Caco-2 (cell line): Measurements from ENCODE around the gene MOB2. TPM values are rescaled to one million over a fixed set of nuclear protein-coding genes. Genes with fewer than 3 reads are reported as not detected.

Experiments
- BruUV-seq: library from RNA; stranded (reverse); fragments of 400-500 nt; replicated peaks from 2 replicates; lab custom pipeline; 2021; lab: Mats Ljungman, UMichigan
- CTCF ChIA-PET: fragments of 300-600 bp; sonication (Branson Sonifier 250); formaldehyde crosslinking; loops from one replicate; lab custom pipeline; 2022; ENCODE audit warnings: antibody characterized with exemption; lab: Charles Lee
- POLR2A ChIA-PET: fragments of 300-600 bp; sonication (Branson Sonifier 250); formaldehyde crosslinking; loops from one replicate; lab custom pipeline; 2022; ENCODE audit warnings: antibody characterized with exemption; lab: Charles Lee
- DNase-seq, 2 experiments: peaks; one replicate each; pipeline versions ENCODE4 v3.0.0 to v3.0.0-alpha.2; 2020 to 2022
- H3K27me3 ChIP-seq: replicated peaks from 2 replicates; pipeline ENCODE4 v1.6.0; 2011; ENCODE audit warnings: low read length; ENCODE audit not compliant: control insufficient read depth, insufficient read depth
- H3K36me3 ChIP-seq: 2 replicates; pipeline ENCODE4 v1.5.1; 2011; ENCODE audit warnings: low read length; ENCODE audit not compliant: control insufficient read depth, insufficient read depth
- H3K4me1 ChIP-seq: fragments of 250-450 bp; sonication (Bioruptor Pico); 2 replicates; pipeline ENCODE4 v1.5.1; 2020; ENCODE audit warnings: mild to moderate bottlenecking
- H3K4me3 ChIP-seq: 2 replicates; pipeline ENCODE4 v1.5.1; 2011; ENCODE audit warnings: low read depth, mild to moderate bottlenecking, control low read depth, low read length
- H3K9me3 ChIP-seq: fragments of 250-450 bp; sonication (Bioruptor Pico); 2 replicates; pipeline ENCODE4 v1.5.1; 2020; ENCODE audit warnings: mild to moderate bottlenecking, moderate library complexity
- H3K27ac Mint-ChIP-seq: one replicate; pipeline ENCODE4 v1.8.0; 2022; ENCODE audit warnings: mixed read lengths; ENCODE audit not compliant: unreplicated experiment
- H3K27me3 Mint-ChIP-seq: one replicate; pipeline ENCODE4 v1.8.0; 2022; ENCODE audit warnings: mixed read lengths; ENCODE audit not compliant: insufficient read depth, unreplicated experiment
- H3K36me3 Mint-ChIP-seq: one replicate; pipeline ENCODE4 v1.8.0; 2022; ENCODE audit warnings: mild to moderate bottlenecking, mixed read lengths; ENCODE audit not compliant: insufficient read depth, unreplicated experiment
- H3K4me1 Mint-ChIP-seq: one replicate; pipeline ENCODE4 v1.8.0; 2022; ENCODE audit warnings: low read depth, mixed read lengths; ENCODE audit not compliant: unreplicated experiment
- H3K4me3 Mint-ChIP-seq: one replicate; pipeline ENCODE4 v1.8.0; 2022; ENCODE audit warnings: mild to moderate bottlenecking, moderate library complexity, mixed read lengths; ENCODE audit not compliant: unreplicated experiment
- H3K9me3 Mint-ChIP-seq: one replicate; pipeline ENCODE4 v1.8.0; 2022; ENCODE audit warnings: mixed read lengths; ENCODE audit not compliant: unreplicated experiment
- CTCF ChIP-seq, 2 experiments: fragments of 200-600 bp in 1 of 2; IDR thresholded peaks; 1 replicate in 1 of 2; 2 replicates in 1 of 2; pipeline versions ENCODE4 v1.5.1 to v1.8.0; 2011 to 2022; ENCODE audit warnings: antibody characterized with exemption in 1 of 2, control low read depth in 1 of 2, inconsistent platforms in 1 of 2, low read depth in 1 of 2, low read length in 1 of 2, mild to moderate bottlenecking in 1 of 2, moderate library complexity in 1 of 2; ENCODE audit not compliant: insufficient read depth in 1 of 2, severe bottlenecking in 1 of 2, unreplicated experiment in 1 of 2
- intact Hi-C: fragments of 100-400 bp; cut with micrococcal nuclease; formaldehyde crosslinking; loops from one replicate; pipeline ENCODE4 v1.10.0; 2022; ENCODE audit not compliant: unreplicated experiment
- total RNA-seq: library from RNA; stranded (reverse); gene quantifications from 2 replicates; pipeline ENCODE4 v1.2.3, GENCODE V29; 2022

MOB2 gene
- total RNA-seq, 1 experiment from 2014 or later: 32.7 TPM

GRCh38 chr11:1523779-1524178, 37.2 kb upstream of the MOB2 start:
- ChIA-PET CTCF (interaction anchor here (0.6 kb wide), 1 partner anchor 275 kb away, joined by 3 read pairs; no protein-coding TSS in a partner anchor), POLR2A (no interaction called here)
- no peak for TF ChIP-seq CTCF (IDR thresholded peaks at IDR 0.05; ENCODE audit: insufficient read depth in 1 of 2, low read depth in 1 of 2, low read length in 1 of 2, severe bottlenecking in 1 of 2, unreplicated experiment in 1 of 2)
- no peak overlapping the region for H3K27ac Mint-ChIP-seq
- BruUV-seq: no TSS peak
- H3K4me3 Mint-ChIP-seq: no peak overlapping the region
- Histone ChIP-seq H3K36me3 (no peaks in the 10 kb centered on the region), H3K4me1 (peaks cover 9% of the 10 kb centered on the region), H3K27me3 (no peaks in the 10 kb centered on the region), H3K4me3 (no peak overlapping the region), H3K9me3 (no peaks in the 10 kb centered on the region)
- no peaks in the 10 kb centered on the region for H3K9me3 Mint-ChIP-seq
- intact Hi-C loops: no loop called here
- DNase-seq: no peak
- no peaks in the 10 kb centered on the region for H3K4me1 Mint-ChIP-seq
- peaks cover 5% of the 10 kb centered on the region for H3K36me3 Mint-ChIP-seq
- H3K27me3 Mint-ChIP-seq: no peaks in the 10 kb centered on the region

- Histone ChIP-seq H3K36me3 (no peaks in the 10 kb centered on the region), H3K9me3 (no peaks in the 10 kb centered on the region), H3K4me3 (no peak overlapping the region), H3K27me3 (no peaks in the 10 kb centered on the region), H3K4me1 (peaks cover 9% of the 10 kb centered on the region)
- Mint-ChIP-seq H3K27ac (no peak overlapping the region), H3K4me1 (no peaks in the 10 kb centered on the region), H3K9me3 (no peaks in the 10 kb centered on the region), H3K27me3 (no peaks in the 10 kb centered on the region), H3K4me3 (no peak overlapping the region), H3K36me3 (peaks cover 5% of the 10 kb centered on the region)
- intact Hi-C loops: no loop called here
- DNase-seq: no peak
- ChIA-PET POLR2A (no interaction called here), CTCF (no interaction called here)
- no TSS peak for BruUV-seq
- no peak for TF ChIP-seq CTCF (IDR thresholded peaks at IDR 0.05; ENCODE audit: insufficient read depth in 1 of 2, low read depth in 1 of 2, low read length in 1 of 2, severe bottlenecking in 1 of 2, unreplicated experiment in 1 of 2)
Observed at GRCh38 chr11:1523077-1523476, 36.5 kb upstream of the MOB2 start.

GRCh38 chr11:1522081-1522424, 35.5 kb upstream of the MOB2 start:
- Mint-ChIP-seq H3K9me3 (no peaks in the 10 kb centered on the region), H3K27ac (no peak overlapping the region), H3K4me3 (no peak overlapping the region), H3K27me3 (no peaks in the 10 kb centered on the region), H3K4me1 (no peaks in the 10 kb centered on the region), H3K36me3 (peaks cover 5% of the 10 kb centered on the region)
- H3K36me3 ChIP-seq: no peaks in the 10 kb centered on the region
- intact Hi-C loops: no loop called here
- BruUV-seq: no TSS peak
- H3K27me3 ChIP-seq: no peaks in the 10 kb centered on the region
- POLR2A ChIA-PET: no interaction called here
- no peak for TF ChIP-seq CTCF (IDR thresholded peaks at IDR 0.05; ENCODE audit: insufficient read depth in 1 of 2, low read depth in 1 of 2, low read length in 1 of 2, severe bottlenecking in 1 of 2, unreplicated experiment in 1 of 2)
- no peaks in the 10 kb centered on the region for H3K9me3 ChIP-seq
- peaks cover 9% of the 10 kb centered on the region for H3K4me1 ChIP-seq
- DNase-seq: no peak
- CTCF ChIA-PET: no interaction called here
- H3K4me3 ChIP-seq: no peak overlapping the region
